ENCODE results near the gene DNAJC3.

DNA sequence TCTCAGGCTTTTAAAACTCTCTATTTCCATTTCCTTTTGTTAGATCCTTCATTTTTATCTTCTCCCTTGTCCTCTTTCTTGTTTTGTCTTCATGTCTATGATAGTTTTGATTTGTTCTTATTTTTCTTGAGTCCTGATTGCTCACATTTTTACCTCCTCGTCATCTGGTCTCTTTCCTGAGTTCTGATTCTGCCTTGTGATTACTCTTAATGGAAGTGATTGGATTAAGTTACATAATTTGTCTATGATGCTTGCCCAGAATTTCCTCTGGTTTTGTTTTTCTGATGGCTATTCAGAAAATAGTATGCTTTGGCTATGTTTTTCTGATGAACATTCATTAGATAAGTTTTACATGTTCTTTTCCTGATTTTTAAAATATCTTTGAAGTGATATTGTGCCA, 102.6 kb downstream of the DNAJC3 start:
- TF ChIP-seq, protein P1, sequence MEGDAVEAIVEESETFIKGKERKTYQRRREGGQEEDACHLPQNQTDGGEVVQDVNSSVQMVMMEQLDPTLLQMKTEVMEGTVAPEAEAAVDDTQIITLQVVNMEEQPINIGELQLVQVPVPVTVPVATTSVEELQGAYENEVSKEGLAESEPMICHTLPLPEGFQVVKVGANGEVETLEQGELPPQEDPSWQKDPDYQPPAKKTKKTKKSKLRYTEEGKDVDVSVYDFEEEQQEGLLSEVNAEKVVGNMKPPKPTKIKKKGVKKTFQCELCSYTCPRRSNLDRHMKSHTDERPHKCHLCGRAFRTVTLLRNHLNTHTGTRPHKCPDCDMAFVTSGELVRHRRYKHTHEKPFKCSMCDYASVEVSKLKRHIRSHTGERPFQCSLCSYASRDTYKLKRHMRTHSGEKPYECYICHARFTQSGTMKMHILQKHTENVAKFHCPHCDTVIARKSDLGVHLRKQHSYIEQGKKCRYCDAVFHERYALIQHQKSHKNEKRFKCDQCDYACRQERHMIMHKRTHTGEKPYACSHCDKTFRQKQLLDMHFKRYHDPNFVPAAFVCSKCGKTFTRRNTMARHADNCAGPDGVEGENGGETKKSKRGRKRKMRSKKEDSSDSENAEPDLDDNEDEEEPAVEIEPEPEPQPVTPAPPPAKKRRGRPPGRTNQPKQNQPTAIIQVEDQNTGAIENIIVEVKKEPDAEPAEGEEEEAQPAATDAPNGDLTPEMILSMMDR (IDR thresholded peaks at IDR 0.05 in 4 of 5, conservative IDR thresholded peaks at IDR 0.05 in 1 of 5) = no peak
- TF ChIP-seq POLR2A (IDR thresholded peaks at IDR 0.05) = no peak

Measured in gastrocnemius medialis (tissue), 4 donors.